ENCODE measurements around the gene ZNF358.

Gene ZNF358

DNA sequence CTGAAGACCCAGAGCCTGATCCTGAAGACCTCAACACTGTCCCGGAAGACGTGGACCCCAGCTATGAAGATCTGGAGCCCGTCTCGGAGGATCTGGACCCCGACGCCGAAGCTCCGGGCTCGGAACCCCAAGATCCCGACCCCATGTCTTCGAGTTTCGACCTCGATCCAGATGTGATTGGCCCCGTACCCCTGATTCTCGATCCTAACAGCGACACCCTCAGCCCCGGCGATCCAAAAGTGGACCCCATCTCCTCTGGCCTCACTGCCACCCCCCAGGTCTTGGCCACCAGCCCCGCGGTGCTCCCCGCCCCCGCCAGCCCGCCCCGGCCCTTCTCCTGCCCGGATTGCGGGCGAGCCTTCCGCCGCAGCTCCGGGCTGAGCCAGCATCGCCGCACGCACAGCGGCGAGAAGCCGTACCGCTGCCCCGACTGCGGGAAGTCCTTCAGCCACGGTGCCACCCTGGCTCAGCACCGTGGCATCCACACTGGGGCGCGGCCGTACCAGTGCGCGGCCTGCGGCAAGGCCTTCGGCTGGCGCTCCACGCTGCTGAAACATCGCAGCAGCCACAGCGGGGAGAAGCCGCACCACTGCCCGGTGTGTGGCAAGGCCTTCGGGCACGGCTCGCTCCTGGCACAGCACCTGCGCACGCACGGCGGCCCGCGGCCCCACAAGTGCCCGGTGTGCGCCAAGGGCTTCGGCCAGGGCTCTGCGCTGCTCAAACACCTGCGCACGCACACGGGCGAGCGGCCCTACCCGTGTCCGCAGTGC lies 3.6 kb downstream of the ZNF358 start:
- Histone ChIP-seq H3K4me1 (ENCODE audit: control insufficient read depth, insufficient read depth, low read length, poor library complexity, severe bottlenecking) (peaks cover 11% of the 10 kb centered on the region), H3K4me3 (ENCODE audit: insufficient read depth, low read depth, low read length, poor library complexity, severe bottlenecking) (no peak overlapping the region), H3K27me3 (replicated peaks; ENCODE audit: control insufficient read depth, insufficient read depth, low read length, poor library complexity, severe bottlenecking) (peaks cover 3% of the 10 kb centered on the region), H3K36me3 (ENCODE audit: control insufficient read depth, insufficient read depth, low read length) (no peaks in the 10 kb centered on the region), H3K27ac (ENCODE audit: insufficient read depth, low read length, poor library complexity, severe bottlenecking) (no peak overlapping the region), H3K9me3 (ENCODE audit: control insufficient read depth, low read length) (no peaks in the 10 kb centered on the region)
- no peak for DNase-seq

GRCh38 chr19:7520131-7521051 lies 4.5 kb downstream of the ZNF358 start:
- H3K4me1 ChIP-seq (ENCODE audit: control insufficient read depth, insufficient read depth, low read length, poor library complexity, severe bottlenecking), result peaks cover 11% of the 10 kb centered on the region
- H3K4me3 ChIP-seq (ENCODE audit: insufficient read depth, low read depth, low read length, poor library complexity, severe bottlenecking), result no peak overlapping the region
- H3K27me3 ChIP-seq (replicated peaks; ENCODE audit: control insufficient read depth, insufficient read depth, low read length, poor library complexity, severe bottlenecking), result peaks cover 3% of the 10 kb centered on the region
- no peak overlapping the region for H3K27ac ChIP-seq (ENCODE audit: insufficient read depth, low read length, poor library complexity, severe bottlenecking)
- no peaks in the 10 kb centered on the region for H3K36me3 ChIP-seq (ENCODE audit: control insufficient read depth, insufficient read depth, low read length)
- H3K9me3 ChIP-seq (ENCODE audit: control insufficient read depth, low read length), result no peaks in the 10 kb centered on the region
- no peak for DNase-seq

GRCh38 chr19:7521551-7522071 lies 5.7 kb downstream of the ZNF358 start:
- DNase-seq, result no peak
- H3K27me3 ChIP-seq (replicated peaks; ENCODE audit: control insufficient read depth, insufficient read depth, low read length, poor library complexity, severe bottlenecking), result no peaks in the 10 kb centered on the region
- no peak overlapping the region for H3K27ac ChIP-seq (ENCODE audit: insufficient read depth, low read length, poor library complexity, severe bottlenecking)
- H3K36me3 ChIP-seq (ENCODE audit: control insufficient read depth, insufficient read depth, low read length), result no peaks in the 10 kb centered on the region
- peak overlapping the region; percentile 68 for H3K4me3 ChIP-seq (ENCODE audit: insufficient read depth, low read depth, low read length, poor library complexity, severe bottlenecking)
- H3K9me3 ChIP-seq (ENCODE audit: control insufficient read depth, low read length), result no peaks in the 10 kb centered on the region
- peaks cover 8% of the 10 kb centered on the region for H3K4me1 ChIP-seq (ENCODE audit: control insufficient read depth, insufficient read depth, low read length, poor library complexity, severe bottlenecking)

GRCh38 chr19:7522072-7522922 lies 6.4 kb downstream of the ZNF358 start, which contains the start of gene MCOLN1:
TSS of gene MCOLN1 (plus strand) at chr19:7522624. CDS start at chr19:7522751, 127 bp downstream.
- no peaks in the 10 kb centered on the region for H3K27me3 ChIP-seq (replicated peaks; ENCODE audit: control insufficient read depth, insufficient read depth, low read length, poor library complexity, severe bottlenecking)
- peak; percentile 97 to 99 (median 98) for DNase-seq
- no peak within 1 kb of the TSS for H3K27ac ChIP-seq (ENCODE audit: insufficient read depth, low read length, poor library complexity, severe bottlenecking)
- no peaks in the 10 kb centered on the region for H3K9me3 ChIP-seq (ENCODE audit: control insufficient read depth, low read length)
- no peaks in the 10 kb centered on the region for H3K36me3 ChIP-seq (ENCODE audit: control insufficient read depth, insufficient read depth, low read length)
- H3K4me3 ChIP-seq (ENCODE audit: insufficient read depth, low read depth, low read length, poor library complexity, severe bottlenecking), result peak within 1 kb of the TSS; percentile 68
- H3K4me1 ChIP-seq (ENCODE audit: control insufficient read depth, insufficient read depth, low read length, poor library complexity, severe bottlenecking), result peaks cover 8% of the 10 kb centered on the region

DNA sequence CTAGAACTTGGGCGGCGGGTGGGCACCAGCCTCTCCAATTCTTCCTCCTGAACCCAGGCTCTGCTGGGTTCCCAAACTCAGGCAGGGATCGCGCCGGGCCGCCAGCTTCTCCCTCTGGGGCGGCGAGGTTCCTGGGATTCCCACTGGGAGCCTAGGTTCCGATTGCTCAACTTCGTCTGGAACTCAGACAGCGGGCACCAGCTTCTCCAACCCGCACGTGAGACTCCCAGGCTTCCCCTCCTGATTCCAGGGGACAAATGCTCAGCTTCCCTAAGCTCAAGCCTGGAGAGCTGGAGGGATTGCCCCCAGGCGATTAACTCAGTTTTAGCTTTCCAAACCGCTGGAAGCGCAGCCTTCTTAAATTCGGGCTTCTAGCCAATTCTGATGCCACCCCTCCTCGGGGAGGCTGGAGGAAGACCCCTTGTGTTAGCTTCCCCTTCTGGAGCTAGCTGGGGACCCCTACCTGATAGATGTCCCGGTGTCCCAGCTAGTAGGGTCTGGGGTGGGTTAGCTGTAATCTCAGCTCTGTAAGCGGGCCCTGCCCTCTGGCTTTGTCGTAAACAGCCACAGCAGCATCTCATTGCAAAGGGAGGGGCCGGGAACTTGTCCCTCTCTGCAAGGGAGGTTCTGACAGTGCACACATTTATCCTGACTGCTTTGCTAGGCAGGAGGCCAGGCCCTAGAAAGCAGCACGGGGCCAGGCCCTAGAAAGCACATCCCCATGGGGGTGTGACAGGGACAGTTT lies 7.2 kb downstream of the ZNF358 start:
- no peak overlapping the region for H3K27ac ChIP-seq (ENCODE audit: insufficient read depth, low read length, poor library complexity, severe bottlenecking)
- H3K4me1 ChIP-seq (ENCODE audit: control insufficient read depth, insufficient read depth, low read length, poor library complexity, severe bottlenecking), result peaks cover 8% of the 10 kb centered on the region
- H3K27me3 ChIP-seq (replicated peaks; ENCODE audit: control insufficient read depth, insufficient read depth, low read length, poor library complexity, severe bottlenecking), result no peaks in the 10 kb centered on the region
- H3K36me3 ChIP-seq (ENCODE audit: control insufficient read depth, insufficient read depth, low read length), result no peaks in the 10 kb centered on the region
- H3K4me3 ChIP-seq (ENCODE audit: insufficient read depth, low read depth, low read length, poor library complexity, severe bottlenecking), result peak overlapping the region; percentile 68
- no peak for DNase-seq
- no peaks in the 10 kb centered on the region for H3K9me3 ChIP-seq (ENCODE audit: control insufficient read depth, low read length)

GRCh38 chr19:7524523-7524922 lies 8.6 kb downstream of the ZNF358 start:
- no peak overlapping the region for H3K4me3 ChIP-seq (ENCODE audit: insufficient read depth, low read depth, low read length, poor library complexity, severe bottlenecking)
- DNase-seq, result no peak
- H3K4me1 ChIP-seq (ENCODE audit: control insufficient read depth, insufficient read depth, low read length, poor library complexity, severe bottlenecking), result peaks cover 8% of the 10 kb centered on the region
- no peaks in the 10 kb centered on the region for H3K27me3 ChIP-seq (replicated peaks; ENCODE audit: control insufficient read depth, insufficient read depth, low read length, poor library complexity, severe bottlenecking)
- H3K27ac ChIP-seq (ENCODE audit: insufficient read depth, low read length, poor library complexity, severe bottlenecking), result no peak overlapping the region
- no peaks in the 10 kb centered on the region for H3K9me3 ChIP-seq (ENCODE audit: control insufficient read depth, low read length)
- H3K36me3 ChIP-seq (ENCODE audit: control insufficient read depth, insufficient read depth, low read length), result no peaks in the 10 kb centered on the region

DNA sequence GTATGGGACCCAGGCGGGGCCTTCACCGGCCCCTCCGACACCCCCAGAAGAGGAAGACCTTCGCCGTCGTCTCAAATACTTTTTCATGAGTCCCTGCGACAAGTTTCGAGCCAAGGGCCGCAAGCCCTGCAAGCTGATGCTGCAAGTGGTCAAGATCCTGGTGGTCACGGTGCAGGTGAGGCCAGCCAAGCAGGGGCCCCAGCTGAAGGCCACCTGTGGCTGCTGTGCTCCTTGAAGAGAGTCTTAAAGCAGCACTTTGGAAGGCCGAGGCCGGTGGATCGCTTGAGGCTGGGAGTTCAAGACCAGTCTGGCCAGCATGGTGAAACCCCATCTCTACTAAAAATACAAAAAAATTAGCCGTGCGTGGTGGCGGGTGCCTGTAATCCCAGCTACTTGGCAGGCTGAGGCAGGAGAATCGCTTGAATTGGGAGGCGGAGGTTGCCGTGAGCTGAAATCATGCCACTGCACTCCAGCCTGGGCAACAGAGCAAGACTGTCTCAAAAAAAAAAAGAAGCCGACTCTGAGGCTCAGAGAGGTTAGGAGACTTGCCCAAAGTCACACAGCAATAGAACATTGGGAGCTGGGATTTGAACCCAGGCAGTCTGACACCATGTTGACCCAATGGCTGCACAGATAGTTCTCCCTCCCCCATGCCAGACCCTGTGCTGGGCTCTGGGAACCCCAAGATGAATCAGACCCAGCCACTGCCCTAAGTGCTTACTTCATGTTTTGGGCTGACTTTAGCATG lies 9.3 kb downstream of the ZNF358 start:
- Histone ChIP-seq H3K4me3 (ENCODE audit: insufficient read depth, low read depth, low read length, poor library complexity, severe bottlenecking) (no peak overlapping the region), H3K4me1 (ENCODE audit: control insufficient read depth, insufficient read depth, low read length, poor library complexity, severe bottlenecking) (peaks cover 8% of the 10 kb centered on the region), H3K36me3 (ENCODE audit: control insufficient read depth, insufficient read depth, low read length) (no peaks in the 10 kb centered on the region), H3K27me3 (replicated peaks; ENCODE audit: control insufficient read depth, insufficient read depth, low read length, poor library complexity, severe bottlenecking) (no peaks in the 10 kb centered on the region), H3K9me3 (ENCODE audit: control insufficient read depth, low read length) (no peaks in the 10 kb centered on the region), H3K27ac (ENCODE audit: insufficient read depth, low read length, poor library complexity, severe bottlenecking) (no peak overlapping the region)
- DNase-seq, result no peak

DNA sequence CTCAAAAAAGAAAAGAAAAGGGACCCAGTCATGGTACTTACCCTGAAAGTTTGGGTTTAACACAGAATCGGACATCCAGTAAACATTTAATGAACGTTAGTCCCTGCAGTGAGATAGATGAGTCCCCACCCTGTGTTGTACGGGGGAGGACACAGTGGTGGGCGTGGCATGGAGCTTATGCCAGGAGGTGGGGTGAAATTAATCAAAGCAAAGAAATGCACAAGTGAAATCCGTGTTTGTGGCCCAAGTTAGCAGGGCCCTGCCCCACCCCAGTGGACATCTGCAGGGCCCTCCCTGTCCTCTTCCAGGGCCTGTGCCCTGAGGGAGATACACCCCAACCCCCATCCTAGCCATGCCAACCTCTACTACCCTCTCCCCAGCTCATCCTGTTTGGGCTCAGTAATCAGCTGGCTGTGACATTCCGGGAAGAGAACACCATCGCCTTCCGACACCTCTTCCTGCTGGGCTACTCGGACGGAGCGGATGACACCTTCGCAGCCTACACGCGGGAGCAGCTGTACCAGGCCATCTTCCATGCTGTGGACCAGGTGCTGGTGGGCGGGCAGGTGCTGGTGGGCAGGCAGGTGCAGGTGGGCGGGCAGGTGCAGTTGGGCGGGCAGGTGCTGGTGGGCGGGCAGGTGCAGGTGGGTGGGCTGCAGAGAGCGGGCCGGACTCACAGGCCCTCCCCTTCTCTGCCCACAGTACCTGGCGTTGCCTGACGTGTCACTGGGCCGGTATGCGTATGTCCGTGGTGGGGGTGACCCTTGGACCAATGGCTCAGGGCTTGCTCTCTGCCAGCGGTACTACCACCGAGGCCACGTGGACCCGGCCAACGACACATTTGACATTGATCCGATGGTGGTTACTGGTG lies 10.4 kb downstream of the ZNF358 start:
- H3K36me3 ChIP-seq (ENCODE audit: control insufficient read depth, insufficient read depth, low read length), result no peaks in the 10 kb centered on the region
- no peaks in the 10 kb centered on the region for H3K9me3 ChIP-seq (ENCODE audit: control insufficient read depth, low read length)
- no peak overlapping the region for H3K27ac ChIP-seq (ENCODE audit: insufficient read depth, low read length, poor library complexity, severe bottlenecking)
- H3K4me3 ChIP-seq (ENCODE audit: insufficient read depth, low read depth, low read length, poor library complexity, severe bottlenecking), result no peak overlapping the region
- DNase-seq, result no peak
- no peaks in the 10 kb centered on the region for H3K27me3 ChIP-seq (replicated peaks; ENCODE audit: control insufficient read depth, insufficient read depth, low read length, poor library complexity, severe bottlenecking)
- peaks cover 8% of the 10 kb centered on the region for H3K4me1 ChIP-seq (ENCODE audit: control insufficient read depth, insufficient read depth, low read length, poor library complexity, severe bottlenecking)
